Endodermal cell (in vitro differentiated cells): ENCODE data around the gene SETD1B. TPM values are rescaled to one million over a fixed set of nuclear protein-coding genes. Genes with fewer than 3 reads are reported as not detected.

Source experiments
- DNase-seq: peaks from one replicate; pipeline ENCODE4 v3.0.0-alpha.2; 2017
- H3K27ac ChIP-seq: 2 replicates; pipeline ENCODE4 v1.5.1; 2013; ENCODE audit warnings: mild to moderate bottlenecking, low read depth, low read length, moderate library complexity
- H3K27me3 ChIP-seq: 2 replicates; pipeline ENCODE4 v1.6.1; 2013; ENCODE audit warnings: mild to moderate bottlenecking, low read length, moderate library complexity; ENCODE audit not compliant: insufficient read depth, control insufficient read depth, poor library complexity, severe bottlenecking
- H3K36me3 ChIP-seq: 2 replicates; pipeline ENCODE4 v1.7.0; 2013; ENCODE audit warnings: mild to moderate bottlenecking, low read length, moderate library complexity; ENCODE audit not compliant: control insufficient read depth, insufficient read depth
- H3K4me1 ChIP-seq: one replicate; pipeline ENCODE4 v1.7.0; 2013; ENCODE audit warnings: low read length; ENCODE audit not compliant: control insufficient read depth, insufficient read depth
- H3K4me3 ChIP-seq: 2 replicates; pipeline ENCODE4 v1.5.1; 2013; ENCODE audit warnings: mild to moderate bottlenecking, low read length, moderate library complexity
- H3K9ac ChIP-seq: 2 replicates; pipeline ENCODE4 v1.6.1; 2013; ENCODE audit warnings: mild to moderate bottlenecking, low read length, moderate library complexity; ENCODE audit not compliant: poor library complexity, severe bottlenecking; ENCODE audit errors: extremely low read depth
- H3K9me3 ChIP-seq: 2 replicates; pipeline ENCODE4 v1.6.1; 2013; ENCODE audit warnings: mild to moderate bottlenecking, low read length, moderate library complexity; ENCODE audit not compliant: control insufficient read depth
- H3K27ac Mint-ChIP-seq: 2 replicates; pipeline ENCODE4 v1.8.0; 2020; ENCODE audit warnings: mixed read lengths
- H3K27me3 Mint-ChIP-seq: 2 replicates; pipeline ENCODE4 v1.8.0; 2021; ENCODE audit warnings: mild to moderate bottlenecking, mixed read lengths; ENCODE audit not compliant: insufficient read depth
- H3K36me3 Mint-ChIP-seq: 2 replicates; pipeline ENCODE4 v1.8.0; 2020; ENCODE audit warnings: low read depth, mixed read lengths
- H3K4me1 Mint-ChIP-seq: 2 replicates; pipeline ENCODE4 v1.8.0; 2020; ENCODE audit warnings: mixed read lengths
- H3K4me3 Mint-ChIP-seq: 2 replicates; pipeline ENCODE4 v1.8.0; 2020; ENCODE audit warnings: mild to moderate bottlenecking, moderate library complexity, mixed read lengths
- H3K9me3 Mint-ChIP-seq: 2 replicates; pipeline ENCODE4 v1.8.0; 2020; ENCODE audit warnings: mild to moderate bottlenecking, mixed read lengths
- CTCF ChIP-seq: fragments of 200-600 bp; sonication (generic); conservative IDR thresholded peaks from 2 replicates; pipeline ENCODE4 v1.5.0; 2021; ENCODE audit warnings: antibody characterized with exemption, mild to moderate bottlenecking
- WGBS, 2 experiments: methylation state at CpG; one replicate each; pipeline versions ENCODE4 v1.1.5 to v1.1.7; 2013; ENCODE audit warnings: missing lambda C conversion rate in 2 of 2, mixed read lengths in 1 of 2; ENCODE audit not compliant: insufficient coverage in 1 of 2, insufficient read length in 1 of 2; 5-methylcytosine and 5-hydroxymethylcytosine counted together
- total RNA-seq, 2 donors: library from RNA; stranded (reverse); fragmentation: NEBNext Ultra II Directional in 1 of 2; extraction: Animal tissue kit (Norgen Biotek cat#: 25700) in 1 of 2; gene quantifications; 2 replicates in 1 of 2; 3 replicates in 1 of 2; pipeline ENCODE4 v1.2.1, GENCODE V29; 2021

SETD1B gene
- total RNA-seq, 2 donors from 2014 or later: 30.7 to 32.6 TPM

- peak overlapping the region; percentile 78 for H3K4me3 ChIP-seq
- peak overlapping the region; percentile 96 for H3K9ac ChIP-seq
- DNase-seq: peak; percentile 95
- Mint-ChIP-seq H3K36me3 (peaks cover 18% of the 10 kb centered on the region), H3K4me1 (peaks cover 25% of the 10 kb centered on the region), H3K27ac (peak overlapping the region; percentile 93), H3K27me3 (no peaks in the 10 kb centered on the region), H3K4me3 (peak overlapping the region; percentile 73), H3K9me3 (no peaks in the 10 kb centered on the region)
- peak overlapping the region; percentile 99 for H3K27ac ChIP-seq
- H3K9me3 ChIP-seq: no peaks in the 10 kb centered on the region
- H3K36me3 ChIP-seq: peaks cover 18% of the 10 kb centered on the region
- TF ChIP-seq CTCF: no peak
- WGBS, 2 experiments: 0% methylated on average over 25 to 84 of the region's 84 CpGs
- peaks cover 12% of the 10 kb centered on the region for H3K4me1 ChIP-seq
- no peaks in the 10 kb centered on the region for H3K27me3 ChIP-seq
Measured at GRCh38 chr12:121799842-121800693, 3.7 kb upstream of the SETD1B start.

DNA sequence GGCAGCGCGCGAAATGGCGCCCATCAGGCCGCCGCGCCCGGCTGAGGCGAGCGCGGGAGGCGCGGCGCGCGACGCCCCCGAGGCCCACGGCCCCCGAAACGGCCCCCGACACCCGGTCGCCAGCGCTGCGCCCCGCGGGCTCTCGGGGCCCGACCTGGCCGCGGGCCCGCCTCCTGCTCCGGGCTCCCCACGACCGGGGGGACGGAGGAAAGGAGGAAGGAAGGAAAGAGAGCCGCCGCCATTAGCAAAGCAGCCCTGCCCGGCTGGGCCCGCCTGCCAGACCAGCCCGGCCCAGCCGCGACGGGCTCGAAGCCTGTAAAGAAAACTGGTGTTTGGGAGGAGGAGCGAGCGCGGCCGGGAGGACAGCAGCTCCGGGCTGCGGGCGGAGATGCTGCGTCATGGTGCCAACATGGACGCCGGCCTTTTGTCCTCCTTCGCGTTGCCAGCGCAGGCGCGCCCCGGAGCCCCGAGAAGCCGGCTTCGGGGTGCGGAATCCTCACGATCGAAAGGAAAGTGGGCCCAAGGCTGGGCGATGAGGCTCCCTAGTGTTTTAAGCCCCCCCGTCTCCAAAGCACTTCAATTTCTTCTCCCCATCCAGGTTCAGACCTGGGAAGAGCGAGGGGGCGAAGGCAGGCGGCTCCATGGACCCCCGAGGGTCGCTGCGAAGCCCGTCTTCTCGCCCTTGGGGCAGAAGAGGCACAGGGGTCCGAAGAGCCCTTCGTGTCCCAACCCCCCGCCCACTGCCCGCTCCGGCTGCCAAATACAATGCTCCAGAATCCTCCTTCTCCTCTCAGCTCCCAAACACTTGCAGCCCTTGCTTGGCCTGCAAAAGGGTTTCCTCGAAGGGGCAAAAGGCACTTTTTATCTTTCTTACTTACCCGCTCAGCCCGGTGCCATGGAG is 2.9 kb upstream of the SETD1B start:
- Histone ChIP-seq H3K9me3 (no peaks in the 10 kb centered on the region), H3K36me3 (peaks cover 15% of the 10 kb centered on the region), H3K4me3 (peak overlapping the region; percentile 84), H3K27ac (peak overlapping the region; percentile 99), H3K4me1 (peaks cover 12% of the 10 kb centered on the region), H3K27me3 (no peaks in the 10 kb centered on the region), H3K9ac (peak overlapping the region; percentile 96)
- H3K36me3 Mint-ChIP-seq: peaks cover 16% of the 10 kb centered on the region
- peak overlapping the region; percentile 91 for H3K4me3 Mint-ChIP-seq
- no peaks in the 10 kb centered on the region for H3K9me3 Mint-ChIP-seq
- peaks cover 24% of the 10 kb centered on the region for H3K4me1 Mint-ChIP-seq
- H3K27me3 Mint-ChIP-seq: no peaks in the 10 kb centered on the region
- 0 to 1% methylated on average over 44 to 86 of the region's 86 CpGs for WGBS, 2 experiments
- peak overlapping the region; percentile 99 for H3K27ac Mint-ChIP-seq
- TF ChIP-seq CTCF: no peak
- peak; percentile 89 for DNase-seq

- no peaks in the 10 kb centered on the region for H3K9me3 ChIP-seq
- peak overlapping the region; percentile 99 for H3K27ac ChIP-seq
- H3K4me3 ChIP-seq: peak overlapping the region; percentile 84
- no peaks in the 10 kb centered on the region for H3K27me3 Mint-ChIP-seq
- peaks cover 32% of the 10 kb centered on the region for H3K4me1 Mint-ChIP-seq
- peaks cover 14% of the 10 kb centered on the region for H3K36me3 Mint-ChIP-seq
- peaks cover 8% of the 10 kb centered on the region for H3K36me3 ChIP-seq
- H3K27me3 ChIP-seq: no peaks in the 10 kb centered on the region
- DNase-seq: no peak
- 0 to 2% methylated on average over 9 to 17 of the region's 18 CpGs for whole genome bisulfite sequencing, 2 experiments
- H3K4me1 ChIP-seq: peaks cover 9% of the 10 kb centered on the region
- H3K4me3 Mint-ChIP-seq: peak overlapping the region; percentile 91
- TF ChIP-seq CTCF: no peak
- H3K27ac Mint-ChIP-seq: peak overlapping the region; percentile 99
- peak overlapping the region; percentile 96 for H3K9ac ChIP-seq
- H3K9me3 Mint-ChIP-seq: no peaks in the 10 kb centered on the region
Measured at GRCh38 chr12:121801595-121802484, 2.0 kb upstream of the SETD1B start.
